ENCODE results near the gene REG1A. TPM values are rescaled to one million over a fixed set of nuclear protein-coding genes. Genes with fewer than 3 reads are reported as not detected.

The REG1A gene
- total RNA-seq, 1 experiment from 2014 or later: not detected

DNA sequence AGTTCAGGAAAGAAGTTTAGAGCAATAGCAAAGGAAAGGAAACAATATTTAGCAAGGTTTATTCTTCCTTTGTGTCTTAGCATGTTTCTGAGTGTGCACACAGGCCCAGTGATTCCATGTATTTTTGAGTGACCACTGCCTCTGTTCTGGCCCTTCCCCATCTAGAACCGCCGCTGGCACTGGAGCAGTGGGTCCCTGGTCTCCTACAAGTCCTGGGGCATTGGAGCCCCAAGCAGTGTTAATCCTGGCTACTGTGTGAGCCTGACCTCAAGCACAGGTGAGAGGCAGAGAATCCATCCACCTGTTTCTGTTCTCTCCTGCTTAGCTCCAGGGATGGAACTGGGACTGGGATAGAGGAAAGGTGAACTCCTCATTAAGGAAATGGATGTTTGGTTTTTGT lies 2.4 kb downstream of the REG1A start:
- DNase-seq (ENCODE audit: low spot score): no peak
- POLR2A ChIA-PET (ENCODE audit: low non-redundant PET): no interaction called here
- no peak overlapping the region for H3K27ac ChIP-seq (ENCODE audit: low read depth, low read length, poor library complexity, severe bottlenecking)
- intact Hi-C loops (cut with micrococcal nuclease; ENCODE audit: unreplicated experiment): no loop called here
- CTCF ChIA-PET: no interaction called here
- no peak for TF ChIP-seq EZH2 (IDR thresholded peaks at IDR 0.05; ENCODE audit: borderline replicate concordance, low read depth, low read length, poor library complexity, severe bottlenecking)
- TF ChIP-seq, protein P1, sequence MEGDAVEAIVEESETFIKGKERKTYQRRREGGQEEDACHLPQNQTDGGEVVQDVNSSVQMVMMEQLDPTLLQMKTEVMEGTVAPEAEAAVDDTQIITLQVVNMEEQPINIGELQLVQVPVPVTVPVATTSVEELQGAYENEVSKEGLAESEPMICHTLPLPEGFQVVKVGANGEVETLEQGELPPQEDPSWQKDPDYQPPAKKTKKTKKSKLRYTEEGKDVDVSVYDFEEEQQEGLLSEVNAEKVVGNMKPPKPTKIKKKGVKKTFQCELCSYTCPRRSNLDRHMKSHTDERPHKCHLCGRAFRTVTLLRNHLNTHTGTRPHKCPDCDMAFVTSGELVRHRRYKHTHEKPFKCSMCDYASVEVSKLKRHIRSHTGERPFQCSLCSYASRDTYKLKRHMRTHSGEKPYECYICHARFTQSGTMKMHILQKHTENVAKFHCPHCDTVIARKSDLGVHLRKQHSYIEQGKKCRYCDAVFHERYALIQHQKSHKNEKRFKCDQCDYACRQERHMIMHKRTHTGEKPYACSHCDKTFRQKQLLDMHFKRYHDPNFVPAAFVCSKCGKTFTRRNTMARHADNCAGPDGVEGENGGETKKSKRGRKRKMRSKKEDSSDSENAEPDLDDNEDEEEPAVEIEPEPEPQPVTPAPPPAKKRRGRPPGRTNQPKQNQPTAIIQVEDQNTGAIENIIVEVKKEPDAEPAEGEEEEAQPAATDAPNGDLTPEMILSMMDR (conservative IDR thresholded peaks at IDR 0.05; ENCODE audit: low read depth, low read length): no peak
- H3K9me3 ChIP-seq (ENCODE audit: low read depth, low read length, poor library complexity, severe bottlenecking): no peaks in the 10 kb centered on the region
- no peaks in the 10 kb centered on the region for H3K27me3 ChIP-seq (replicated peaks; ENCODE audit: insufficient read depth, low read depth, low read length, poor library complexity)
- H3K4me3 ChIP-seq (ENCODE audit: low read depth, low read length, poor library complexity, severe bottlenecking): no peak overlapping the region
- no peaks in the 10 kb centered on the region for H3K36me3 ChIP-seq (ENCODE audit: insufficient read depth, low read length, poor library complexity, severe bottlenecking)
- peaks cover 6% of the 10 kb centered on the region for H3K4me1 ChIP-seq (ENCODE audit: insufficient read depth, low read length, poor library complexity, severe bottlenecking)
- BruUV-seq (replicated peaks): no TSS peak

DNA sequence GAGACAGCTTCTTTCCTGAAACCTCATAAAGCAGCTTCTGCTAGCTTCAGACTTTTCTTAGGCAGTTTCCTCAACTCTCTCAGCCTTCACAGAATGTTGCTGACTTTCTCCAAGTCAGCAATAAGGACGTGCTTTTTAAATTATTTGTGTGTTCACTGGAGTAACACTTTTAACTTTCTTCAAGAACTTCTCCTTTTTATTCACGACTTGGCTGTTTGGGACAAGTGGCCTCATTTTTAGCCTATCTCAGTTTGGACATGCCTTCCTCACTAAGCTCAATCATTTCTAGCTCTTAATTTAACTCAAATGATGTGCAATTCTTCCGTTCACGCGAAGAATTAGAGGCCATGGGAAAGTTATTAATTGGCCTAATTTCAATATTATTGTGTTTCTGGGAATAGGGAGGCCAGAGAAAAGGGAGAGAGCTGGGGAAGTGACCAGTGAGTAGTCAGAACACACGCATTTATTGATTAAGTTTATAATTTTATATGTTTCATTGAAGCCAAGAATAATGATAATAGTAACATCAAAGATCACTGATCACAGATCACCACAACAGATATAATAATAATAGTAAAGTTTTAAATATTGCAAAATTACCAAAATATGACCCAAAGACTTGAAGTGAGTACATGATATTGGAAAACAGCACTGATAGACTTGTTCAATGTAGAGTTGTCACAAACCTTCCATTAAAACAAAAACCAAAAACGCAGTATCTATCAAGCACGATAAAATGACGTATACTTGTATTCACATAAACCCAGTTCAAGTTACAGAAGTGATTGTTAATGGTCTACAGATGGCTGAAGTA lies 4.8 kb downstream of the REG1A start:
- Histone ChIP-seq H3K9me3 (ENCODE audit: low read depth, low read length, poor library complexity, severe bottlenecking) (no peaks in the 10 kb centered on the region), H3K27me3 (replicated peaks; ENCODE audit: insufficient read depth, low read depth, low read length, poor library complexity) (no peaks in the 10 kb centered on the region), H3K4me3 (ENCODE audit: low read depth, low read length, poor library complexity, severe bottlenecking) (no peak overlapping the region), H3K4me1 (ENCODE audit: insufficient read depth, low read length, poor library complexity, severe bottlenecking) (peaks cover 6% of the 10 kb centered on the region), H3K36me3 (ENCODE audit: insufficient read depth, low read length, poor library complexity, severe bottlenecking) (no peaks in the 10 kb centered on the region), H3K27ac (ENCODE audit: low read depth, low read length, poor library complexity, severe bottlenecking) (no peak overlapping the region)
- no TSS peak for BruUV-seq (replicated peaks)
- POLR2A ChIA-PET (ENCODE audit: low non-redundant PET): no interaction called here
- CTCF ChIA-PET: no interaction called here
- no peak for DNase-seq (ENCODE audit: low spot score)
- intact Hi-C loops (cut with micrococcal nuclease; ENCODE audit: unreplicated experiment): no loop called here
- no peak for TF ChIP-seq EZH2 (IDR thresholded peaks at IDR 0.05; ENCODE audit: borderline replicate concordance, low read depth, low read length, poor library complexity, severe bottlenecking)
- TF ChIP-seq, protein P1 (conservative IDR thresholded peaks at IDR 0.05; ENCODE audit: low read depth, low read length): no peak

GRCh38 chr2:79125721-79125985 lies 5.4 kb downstream of the REG1A start:
- Histone ChIP-seq H3K9me3 (ENCODE audit: low read depth, low read length, poor library complexity, severe bottlenecking) (no peaks in the 10 kb centered on the region), H3K36me3 (ENCODE audit: insufficient read depth, low read length, poor library complexity, severe bottlenecking) (no peaks in the 10 kb centered on the region), H3K4me3 (ENCODE audit: low read depth, low read length, poor library complexity, severe bottlenecking) (no peak overlapping the region), H3K4me1 (ENCODE audit: insufficient read depth, low read length, poor library complexity, severe bottlenecking) (peaks cover 6% of the 10 kb centered on the region), H3K27me3 (replicated peaks; ENCODE audit: insufficient read depth, low read depth, low read length, poor library complexity) (no peaks in the 10 kb centered on the region), H3K27ac (ENCODE audit: low read depth, low read length, poor library complexity, severe bottlenecking) (no peak overlapping the region)
- ChIA-PET POLR2A (ENCODE audit: low non-redundant PET) (no interaction called here), CTCF (no interaction called here)
- intact Hi-C loops (cut with micrococcal nuclease; ENCODE audit: unreplicated experiment): no loop called here
- DNase-seq (ENCODE audit: low spot score): peak; percentile 75
- TF ChIP-seq EZH2 (IDR thresholded peaks at IDR 0.05; ENCODE audit: borderline replicate concordance, low read depth, low read length, poor library complexity, severe bottlenecking): no peak
- TF ChIP-seq, protein P1 (conservative IDR thresholded peaks at IDR 0.05; ENCODE audit: low read depth, low read length): no peak
- BruUV-seq (replicated peaks): no TSS peak

Measured in A673 (cell line).